ENCODE data around the gene TSC22D2.
"Not testable (repeated sequence)": the region's sequence is repeated elsewhere in the genome, so short reads cannot be mapped to it uniquely, and the experiment has no call there.

The TSC22D2 gene

DNA sequence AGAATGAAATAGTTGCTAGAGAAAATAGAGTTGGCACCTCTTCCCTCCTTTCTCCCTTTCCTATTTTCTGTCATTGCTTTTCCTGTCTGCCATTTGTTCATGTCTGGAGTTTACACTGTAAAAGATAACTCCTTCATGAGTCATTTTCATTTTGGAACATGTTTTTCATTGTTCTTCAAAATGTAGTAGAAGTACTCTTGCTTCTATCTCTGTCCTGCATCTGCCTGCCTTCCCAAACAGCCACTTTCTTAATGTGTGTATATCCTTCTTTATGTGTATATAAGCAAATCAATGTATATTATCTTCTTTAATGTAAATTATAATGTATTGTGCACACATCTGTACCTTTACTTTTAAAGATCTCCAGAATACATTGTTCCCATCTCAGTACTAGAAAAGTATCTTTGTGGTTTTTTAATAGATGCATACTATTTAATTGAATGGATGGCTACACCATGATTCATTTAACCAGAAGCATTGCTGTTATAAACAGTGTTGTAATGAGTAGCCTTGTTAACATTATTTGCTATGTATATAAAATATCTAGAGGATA is 41.1 kb downstream of the TSC22D2 start:
- DNase-seq (ENCODE audit: low read depth): peak; percentile 77

DNA sequence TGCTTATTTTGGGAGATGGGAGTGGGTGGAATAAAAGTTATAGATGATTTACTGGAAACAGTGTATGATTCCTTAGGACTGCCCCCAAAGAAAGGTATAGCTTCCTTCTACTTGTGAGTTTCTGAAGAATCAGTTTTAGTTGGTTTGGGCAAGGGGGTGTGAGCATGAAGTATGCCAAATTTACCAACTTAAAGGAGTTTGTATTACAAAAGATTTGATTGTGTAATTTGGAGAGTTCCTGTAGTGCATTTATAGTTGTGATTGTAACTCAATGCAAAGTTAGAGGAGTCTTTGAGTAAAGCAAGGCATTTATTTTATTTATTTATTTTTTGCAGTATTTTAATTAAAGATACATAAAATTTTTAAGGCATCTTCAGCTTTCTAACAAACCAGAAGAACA is 42.8 kb downstream of the TSC22D2 start:
- DNase-seq (ENCODE audit: low read depth): peak; percentile 28

DNA sequence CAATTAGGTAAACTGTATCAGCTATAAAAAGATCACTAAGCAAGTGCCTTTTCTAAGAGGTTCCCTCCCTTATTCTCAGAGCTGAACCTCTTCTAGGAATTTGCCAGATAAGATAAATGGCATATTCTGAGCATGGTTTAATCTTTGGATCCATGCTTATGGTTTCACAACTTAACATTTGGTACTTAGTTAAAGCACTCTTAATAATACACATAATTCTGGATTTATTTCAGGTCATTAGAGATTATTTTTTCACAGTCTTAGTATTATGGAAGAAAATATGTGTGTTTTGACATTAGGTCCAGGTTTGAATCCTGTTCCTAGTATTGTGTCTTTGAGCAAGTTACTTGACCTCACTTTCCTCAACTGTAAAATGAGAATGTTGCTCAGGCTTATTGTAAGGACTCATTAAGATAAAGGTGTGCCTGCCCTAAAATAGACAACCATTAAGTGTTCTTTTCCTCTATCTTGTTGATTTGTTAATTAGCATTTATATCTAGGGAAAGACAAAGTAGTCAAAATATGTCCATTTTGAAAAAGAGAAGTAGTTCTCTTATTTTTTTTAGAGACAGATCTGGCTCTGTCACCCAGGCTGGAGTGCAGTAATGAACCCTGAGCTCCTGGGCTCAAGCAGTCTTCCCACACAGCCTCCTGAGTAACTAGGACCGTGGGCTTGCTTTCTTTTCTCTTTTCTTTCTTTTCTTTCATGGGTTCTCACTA is 43.4 kb downstream of the TSC22D2 start:
- peak; percentile 77 for DNase-seq (ENCODE audit: low read depth)

DNA sequence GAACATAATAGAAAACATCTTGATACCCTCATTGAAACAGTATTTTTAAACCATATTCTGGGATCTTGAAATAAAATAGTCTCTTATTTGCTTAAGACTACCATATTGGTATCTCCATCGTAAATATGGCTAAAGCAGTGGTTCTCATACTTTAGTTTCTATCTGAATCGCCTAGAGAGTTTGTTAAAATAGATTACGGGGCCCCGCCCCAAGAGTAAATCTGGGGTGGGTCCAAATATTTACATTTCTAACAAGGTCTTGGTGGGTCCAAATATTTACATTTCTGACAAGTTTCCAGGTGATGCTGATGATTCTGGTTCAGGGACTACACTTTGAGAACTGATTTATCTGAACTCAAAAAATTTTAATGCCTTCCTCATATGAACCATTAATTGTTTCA is 45.3 kb downstream of the TSC22D2 start:
- no peak for DNase-seq (ENCODE audit: low read depth)

DNA sequence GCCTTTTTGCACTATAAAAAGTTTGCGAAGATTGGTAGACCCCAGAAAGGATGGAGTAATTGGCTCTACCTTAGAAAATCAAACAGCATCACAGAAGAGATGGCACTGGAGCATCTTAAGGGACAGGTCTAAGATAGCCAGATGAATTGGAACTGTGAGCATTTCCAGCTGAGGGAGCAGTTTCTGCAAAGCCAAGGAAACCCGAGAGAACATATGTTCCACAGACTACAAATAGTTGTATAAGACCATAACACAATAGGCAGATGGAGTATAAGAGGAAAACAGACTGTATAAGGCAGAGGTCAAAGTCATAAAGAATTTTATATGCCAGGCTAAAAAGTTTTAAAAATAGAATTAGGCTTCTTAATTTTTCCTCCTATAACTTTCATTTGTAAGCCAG is 46.0 kb downstream of the TSC22D2 start:
- no peak for DNase-seq (ENCODE audit: low read depth)

DNA sequence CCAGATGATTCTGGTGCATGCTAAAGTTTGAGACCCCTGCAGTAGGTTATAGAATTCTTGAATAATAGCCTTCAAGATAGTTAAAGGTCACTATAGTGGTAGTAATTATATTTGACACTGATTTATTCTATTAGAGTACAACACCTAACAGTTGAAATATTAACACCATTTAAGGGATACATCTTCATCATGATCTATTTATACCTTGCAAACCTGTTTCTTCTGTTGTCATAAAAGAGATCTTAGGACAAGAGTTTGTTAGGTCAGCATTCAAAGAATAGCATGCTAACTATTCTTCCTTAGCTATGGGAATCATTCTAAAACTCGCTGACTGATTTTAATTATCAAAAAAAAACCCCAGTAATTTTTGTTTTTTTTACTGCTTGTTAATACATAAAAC is 46.5 kb downstream of the TSC22D2 start:
- no peak for DNase-seq (ENCODE audit: low read depth)

DNA sequence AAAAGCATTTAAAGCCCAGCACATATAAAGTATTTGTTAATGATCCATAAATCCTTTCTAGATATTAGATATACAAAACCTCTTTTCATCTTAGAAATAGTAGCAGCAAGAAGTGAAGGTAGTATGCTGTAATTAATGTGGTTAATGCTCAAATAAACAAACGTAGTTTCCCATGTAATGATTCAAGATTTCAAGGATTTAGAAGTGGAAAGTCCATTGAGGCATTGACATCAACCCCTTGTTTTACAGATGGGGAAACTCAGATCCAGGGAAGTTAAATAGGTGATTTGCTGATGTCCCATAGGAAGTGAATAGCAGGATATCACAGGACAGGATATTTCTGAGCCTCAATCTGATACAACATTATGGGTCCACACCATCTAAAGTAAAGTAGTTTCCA is 47.2 kb downstream of the TSC22D2 start:
- no peak for DNase-seq (ENCODE audit: low read depth)

DNA sequence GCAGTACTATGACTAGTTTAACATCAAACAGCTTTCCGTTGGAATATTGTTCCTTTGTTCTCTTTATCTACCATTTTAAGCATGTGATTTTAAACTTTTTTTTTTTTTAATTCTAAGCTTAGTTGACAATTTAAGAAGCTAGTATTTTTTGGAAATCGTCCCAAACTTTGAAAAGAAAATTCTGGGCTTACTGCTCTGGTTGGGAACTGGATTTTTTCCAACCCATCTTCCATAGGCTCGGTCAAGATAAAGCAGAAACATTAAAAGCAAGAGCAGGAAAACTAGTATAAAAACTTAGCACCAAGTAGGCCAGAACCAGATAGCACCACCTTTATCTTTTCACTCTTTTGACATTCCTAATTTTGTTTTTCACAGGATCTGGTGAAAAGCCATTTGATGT is 49.9 kb downstream of the TSC22D2 start:
- no peak for DNase-seq (ENCODE audit: low read depth)

DNA sequence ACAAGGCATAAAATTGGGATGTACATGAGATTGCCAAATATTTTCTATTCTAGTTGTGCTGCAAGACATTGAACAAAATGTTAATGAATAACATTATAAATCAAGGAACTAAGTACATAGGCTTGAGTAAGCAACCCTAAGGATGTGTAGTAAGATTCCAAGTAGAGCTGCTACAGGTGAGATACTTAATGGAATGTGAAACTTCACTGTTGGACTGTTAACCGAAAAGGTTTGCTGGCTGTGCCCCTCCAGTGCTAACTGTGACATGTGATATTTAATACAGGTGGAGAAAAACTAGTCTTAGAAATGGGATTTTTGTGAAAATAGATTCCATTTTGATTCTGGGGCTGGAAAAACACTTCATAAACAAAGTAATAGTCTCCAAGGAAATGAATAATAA is 52.4 kb downstream of the TSC22D2 start:
- DNase-seq (ENCODE audit: low read depth): no peak

DNA sequence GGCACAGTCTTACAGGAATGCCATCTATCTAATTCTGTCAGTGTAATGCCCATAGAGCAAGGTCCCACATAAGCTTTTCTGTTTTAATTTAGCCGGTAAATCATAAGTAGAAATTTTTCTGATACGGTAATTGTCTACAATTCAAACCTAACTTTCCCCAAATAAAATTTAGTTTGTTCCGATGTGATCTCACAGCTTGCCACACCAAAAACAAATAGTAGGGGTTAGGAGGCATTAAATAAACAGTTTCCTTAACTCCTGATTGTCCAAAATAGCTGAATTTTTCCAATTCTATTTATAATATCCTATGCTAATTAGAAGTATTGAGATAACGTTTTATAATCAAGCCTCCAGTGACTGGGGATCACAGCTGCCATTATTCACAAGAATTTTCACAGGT is 53.3 kb downstream of the TSC22D2 start:
- DNase-seq (ENCODE audit: low read depth): no peak

DNA sequence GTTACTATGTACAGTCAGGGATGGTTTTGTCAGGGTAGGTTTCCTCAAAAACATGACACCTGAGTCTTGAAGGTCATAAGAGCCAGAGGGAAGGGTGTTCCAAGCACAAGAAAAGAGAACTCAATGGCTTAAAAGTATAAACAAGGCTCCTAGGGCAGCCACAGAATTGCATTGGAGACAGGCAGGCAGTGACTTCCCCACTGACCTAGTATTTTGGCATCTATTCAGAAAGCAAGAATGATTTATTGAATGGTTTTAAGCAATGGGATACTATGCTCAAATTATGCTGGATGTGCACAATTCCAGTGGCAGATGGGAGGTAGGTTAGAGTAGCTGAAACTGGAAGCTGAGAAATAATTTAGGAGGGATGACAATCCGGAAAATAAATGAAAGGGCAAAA is 54.0 kb downstream of the TSC22D2 start:
- peak; percentile 36 for DNase-seq (ENCODE audit: low read depth)

DNA sequence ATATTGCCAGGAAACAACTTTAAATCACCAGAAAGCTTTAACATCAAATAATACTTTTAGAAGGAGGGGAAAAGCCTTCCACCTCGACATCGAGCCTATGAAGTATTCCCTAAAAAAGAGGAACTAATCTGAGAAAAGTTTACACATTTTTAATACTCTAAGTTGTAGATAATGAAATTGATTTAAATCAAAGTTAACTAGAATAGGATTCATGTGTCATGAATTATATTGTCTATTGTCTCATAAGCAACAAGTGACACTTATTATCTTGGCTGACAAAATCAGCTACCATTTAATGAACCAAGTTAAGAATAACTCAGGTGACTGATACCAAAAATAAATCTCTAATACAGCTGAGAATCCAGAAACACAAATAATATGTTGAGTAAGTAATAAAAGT is 56.6 kb downstream of the TSC22D2 start:
- DNase-seq (ENCODE audit: low read depth): no peak

DNA sequence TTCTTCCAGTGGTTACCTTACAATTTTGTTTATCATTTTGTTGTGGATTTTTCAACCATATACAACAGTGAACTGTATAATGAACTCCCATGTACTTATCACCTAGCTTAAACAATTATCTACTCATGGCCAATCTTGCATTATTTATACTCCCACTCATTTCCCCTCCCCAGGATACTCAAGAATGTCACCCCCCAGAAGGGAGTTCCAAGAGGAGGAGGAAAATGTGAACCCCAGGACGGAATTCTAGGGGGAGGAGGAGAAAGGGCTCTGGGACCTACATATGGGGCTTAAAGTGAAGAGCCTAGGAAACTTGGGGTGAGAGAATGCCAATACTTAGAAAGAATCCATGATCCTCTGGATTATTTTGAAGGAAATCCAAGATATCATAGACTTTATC is 59.3 kb downstream of the TSC22D2 start:
- DNase-seq (ENCODE audit: low read depth): no peak

DNA sequence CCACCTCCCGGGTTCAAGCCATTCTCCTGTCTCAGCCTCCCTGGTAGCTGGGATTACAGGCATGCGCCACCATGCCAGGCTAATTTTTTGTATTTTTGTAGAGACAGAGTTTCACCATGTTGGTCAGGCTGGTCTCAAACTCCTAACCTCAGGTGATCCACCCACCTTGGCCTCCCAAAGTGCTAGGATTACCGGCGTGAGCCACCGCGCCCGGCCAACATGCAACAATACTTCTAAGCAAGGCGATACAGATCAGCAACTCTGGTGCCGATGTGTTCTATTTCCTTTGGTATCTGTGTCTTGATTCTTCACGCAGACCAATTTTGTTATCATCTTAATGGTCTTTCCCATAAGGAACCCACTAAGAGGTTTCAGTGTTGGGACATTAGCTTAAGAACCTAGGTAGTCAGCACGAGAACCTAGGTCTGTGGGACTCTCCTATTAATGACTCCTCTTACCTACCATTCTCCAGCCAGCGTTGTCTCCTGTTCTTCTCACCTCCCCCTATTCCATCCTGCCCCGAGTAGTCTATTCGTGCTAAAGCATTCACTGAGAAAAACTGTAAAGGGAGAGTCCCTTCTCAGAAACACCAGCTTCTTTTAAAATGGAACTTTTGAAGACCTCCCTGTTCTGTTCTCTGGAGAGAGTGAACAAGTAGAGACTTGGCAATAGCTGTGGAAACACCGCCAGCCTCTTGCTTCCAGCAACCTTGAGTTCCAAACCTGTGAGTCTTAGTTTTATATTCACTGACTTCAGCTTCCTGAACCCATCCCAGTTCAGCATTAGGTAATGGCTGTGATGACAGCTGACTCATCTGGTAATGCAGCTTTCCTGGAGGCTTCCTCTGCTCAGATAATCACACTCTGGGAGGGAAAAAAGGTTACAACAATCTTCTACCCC is 61.2 kb downstream of the TSC22D2 start:
- DNase-seq (ENCODE audit: low read depth): peak; percentile 98

DNA sequence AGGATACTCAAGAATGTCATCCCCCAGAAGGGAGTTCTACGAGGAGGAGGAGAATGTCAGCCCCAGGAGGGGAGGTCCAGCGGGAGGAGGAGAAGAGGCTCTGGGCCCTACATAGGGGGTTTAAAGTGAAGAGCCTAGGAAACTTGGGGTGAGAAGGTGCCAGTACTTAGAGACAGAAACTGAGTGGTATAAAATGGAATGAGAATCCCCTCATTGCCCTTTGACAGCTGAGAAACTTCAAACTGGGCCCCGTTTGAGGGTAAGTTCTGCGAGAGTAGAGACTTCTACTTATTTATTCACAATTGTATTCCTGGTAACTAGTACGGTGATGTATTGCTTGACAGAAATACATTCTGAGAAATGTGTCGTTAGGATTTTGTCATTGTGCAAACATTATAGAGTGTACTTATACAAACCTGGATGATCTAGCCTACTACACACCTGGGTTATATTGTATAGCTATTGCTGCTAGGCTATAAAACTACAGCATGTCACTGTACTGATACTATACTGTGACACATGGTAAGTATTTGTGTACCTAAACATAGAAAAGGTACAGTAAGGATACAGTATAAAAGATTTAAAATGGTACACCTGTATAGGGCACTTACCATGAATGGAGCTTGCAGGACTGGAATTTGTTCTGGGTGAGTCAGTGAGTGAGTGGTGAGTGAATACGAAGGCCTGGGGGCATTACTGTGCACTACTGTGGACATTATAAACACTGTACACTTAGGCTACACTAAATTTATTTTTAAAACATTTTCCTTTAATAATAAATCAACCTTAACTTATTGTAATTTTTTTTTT is 62.0 kb downstream of the TSC22D2 start:
- DNase-seq (ENCODE audit: low read depth): peak; percentile 38

DNA sequence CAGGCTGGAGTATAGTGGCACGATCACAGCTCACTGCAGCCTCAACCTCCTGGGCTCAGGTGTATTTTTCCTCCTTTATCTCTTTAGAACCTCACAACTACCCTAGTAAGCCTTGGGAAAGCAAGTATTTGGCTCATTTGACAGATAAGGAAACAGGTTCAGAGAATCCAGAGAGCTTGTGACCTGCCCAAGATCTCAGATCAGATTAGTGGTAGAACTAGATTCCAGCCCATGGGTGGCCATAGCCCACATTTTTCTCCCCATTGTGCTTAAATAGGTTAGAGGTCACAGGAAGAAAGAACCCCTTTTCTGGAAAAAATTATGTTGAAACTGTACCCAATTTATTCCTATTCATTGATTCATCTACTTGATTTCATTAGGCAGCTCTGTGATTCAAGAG is 64.3 kb downstream of the TSC22D2 start:
- DNase-seq (ENCODE audit: low read depth): no peak

DNA sequence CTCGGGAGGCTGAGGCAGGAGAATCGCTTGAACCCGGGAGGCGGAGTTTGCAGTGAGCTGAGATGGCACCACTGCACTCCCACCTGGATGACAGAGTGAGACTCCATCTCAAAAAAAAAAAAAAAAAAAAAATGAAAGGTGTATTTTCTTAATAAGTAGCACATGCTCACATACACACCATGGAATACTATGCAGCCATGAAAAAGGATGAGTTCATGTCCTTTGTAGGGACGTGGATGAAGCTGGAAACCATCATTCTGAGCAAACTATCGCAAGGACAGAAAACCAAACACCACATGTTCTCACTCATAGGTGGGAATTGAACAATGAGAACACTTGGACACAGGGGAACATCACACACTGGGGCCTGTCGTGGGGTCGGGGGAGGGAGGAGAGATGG is 65.1 kb downstream of the TSC22D2 start:
- DNase-seq (ENCODE audit: low read depth): not testable (repeated sequence)

DNA sequence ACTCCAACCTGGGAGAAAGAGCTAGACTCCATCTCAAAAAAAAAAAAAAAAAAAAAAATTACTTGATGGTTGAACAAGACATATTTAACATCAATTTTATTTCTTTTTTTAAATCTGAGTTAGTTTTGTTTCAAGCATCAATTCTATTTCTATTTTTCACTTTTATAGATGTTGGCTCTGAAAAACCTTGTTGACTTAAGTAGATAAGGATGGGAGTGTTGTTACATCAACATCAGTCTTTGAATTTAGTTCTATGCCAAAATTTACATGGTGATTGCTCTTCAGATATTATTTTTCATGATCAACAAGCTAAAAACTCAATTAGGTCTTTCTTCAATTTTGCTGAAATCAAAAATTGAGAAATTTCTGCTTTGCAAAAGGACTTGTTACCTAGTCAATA is 71.3 kb downstream of the TSC22D2 start:
- no peak for DNase-seq (ENCODE audit: low read depth)

DNA sequence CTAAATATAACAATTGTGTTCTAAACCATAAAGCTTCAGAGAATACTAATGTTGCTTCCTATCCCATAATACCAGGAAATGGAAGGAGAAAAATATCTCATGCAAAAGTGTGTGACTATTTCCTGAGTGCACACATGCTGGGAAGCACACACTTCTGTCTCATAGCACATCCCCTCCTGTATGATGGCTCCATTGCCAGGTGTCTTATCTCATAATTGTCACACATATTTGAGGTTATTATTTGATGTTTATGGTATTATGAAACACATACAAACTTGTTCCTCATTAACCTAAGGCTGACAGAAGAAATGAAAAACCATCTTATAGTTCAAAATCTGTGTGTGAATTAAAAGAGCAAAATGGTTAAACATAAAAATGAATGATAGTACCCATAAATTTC is 72.8 kb downstream of the TSC22D2 start:
- DNase-seq (ENCODE audit: low read depth): no peak

DNA sequence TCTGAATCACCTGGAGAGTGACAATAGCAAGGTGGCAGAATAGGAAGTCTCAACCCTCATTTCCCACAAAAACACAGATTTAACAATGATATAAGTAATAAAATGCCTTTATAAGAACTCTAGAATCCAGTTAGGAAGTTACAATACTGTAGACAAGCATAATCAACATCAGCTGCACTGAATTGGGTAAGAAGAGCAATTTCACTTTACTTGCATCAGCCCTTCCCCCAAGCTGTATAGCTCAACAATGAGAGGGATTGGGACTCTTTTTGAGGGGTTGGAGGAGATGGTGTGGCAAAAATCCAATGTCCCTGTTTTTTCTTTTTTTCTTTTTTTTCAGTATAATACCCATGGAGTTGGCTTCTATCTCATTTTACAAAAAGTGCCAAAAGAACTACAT is 75.1 kb downstream of the TSC22D2 start:
- DNase-seq (ENCODE audit: low read depth): no peak

DNA sequence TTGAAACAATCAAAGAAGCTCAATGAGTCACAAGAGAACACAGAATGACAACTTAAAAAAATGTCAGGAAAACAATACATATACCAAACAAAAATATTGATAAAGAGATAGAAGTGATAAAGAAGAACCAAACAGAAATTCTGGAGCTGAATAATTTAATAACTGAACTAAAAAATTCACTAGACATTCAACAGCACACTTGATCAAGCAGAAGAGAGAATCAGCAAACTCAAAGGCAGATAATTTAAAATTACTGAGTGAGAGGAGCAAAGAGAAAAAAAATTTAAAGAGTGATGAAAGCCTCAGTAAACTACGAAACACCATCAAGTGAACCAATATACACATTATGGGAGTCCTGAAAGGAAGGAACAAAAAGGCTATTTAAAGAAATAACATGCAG is 76.3 kb downstream of the TSC22D2 start:
- no peak for DNase-seq (ENCODE audit: low read depth)

DNA sequence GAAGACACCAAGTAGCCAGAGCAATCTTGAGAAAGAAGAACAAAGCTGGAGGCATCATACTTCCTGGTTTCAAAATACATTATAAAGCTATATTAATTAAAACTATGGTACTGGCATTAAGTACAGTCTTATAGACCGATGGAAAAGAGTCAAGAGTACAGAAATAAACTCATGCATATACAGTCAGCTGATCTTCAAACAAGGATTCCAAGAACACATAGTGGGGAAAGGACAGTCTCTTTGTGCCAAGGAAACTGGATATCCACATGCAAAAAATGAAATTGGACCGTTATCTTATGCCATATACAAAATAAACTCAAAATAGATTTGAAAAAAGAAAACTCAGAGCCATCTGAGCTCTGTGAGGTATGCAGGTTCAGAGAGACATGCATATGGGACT is 80.8 kb downstream of the TSC22D2 start:
- DNase-seq (ENCODE audit: low read depth): no peak
